H1 (cell line): ENCODE results near the gene CSGALNACT2. TPM values are rescaled to one million over a fixed set of nuclear protein-coding genes. Genes with fewer than 3 reads are reported as not detected.

Experiments
- CTCF ChIA-PET: fragments of 300-600 bp; sonication (Branson Sonifier 250); formaldehyde crosslinking; loops from one replicate; lab custom pipeline; 2021; ENCODE audit not compliant: partially characterized antibody; lab: Charles Lee
- POLR2A ChIA-PET: fragments of 300-600 bp; sonication (Branson Sonifier 250); formaldehyde crosslinking; loops from one replicate; lab custom pipeline; 2021; ENCODE audit warnings: inconsistent platforms; ENCODE audit not compliant: partially characterized antibody; lab: Charles Lee
- DNase-seq, 2 experiments: peaks; one replicate each; pipeline versions ENCODE4 v3.0.0 to v3.0.0-alpha.2; 2010 to 2022; ENCODE audit warnings: low spot score in 2 of 2, low read depth in 1 of 2, mixed read lengths in 1 of 2
- FAIRE-seq: peaks from 2 replicates; lab custom pipeline; 2011; peaks lifted over from hg19 to GRCh38; lab: Jason Lieb, UNC
- H2AFZ ChIP-seq: 2 replicates; pipeline ENCODE4 v1.8.1; 2012; ENCODE audit warnings: low read length, inconsistent platforms
- H2AK5ac ChIP-seq: 2 replicates; pipeline ENCODE4 v1.6.1; 2013; ENCODE audit warnings: low read depth, low read length
- H2BK120ac ChIP-seq: replicated peaks from 2 replicates; pipeline ENCODE3; 2013; ENCODE audit warnings: low read depth, low read length, inconsistent platforms
- H2BK12ac ChIP-seq: 2 replicates; pipeline ENCODE4 v1.6.1; 2013; ENCODE audit warnings: low read depth, low read length
- H2BK15ac ChIP-seq: 2 replicates; pipeline ENCODE4 v1.6.1; 2013; ENCODE audit warnings: low read length
- H2BK20ac ChIP-seq: 2 replicates; pipeline ENCODE4 v1.6.1; 2013; ENCODE audit warnings: low read length
- H2BK5ac ChIP-seq: 2 replicates; pipeline ENCODE4 v1.6.1; 2013; ENCODE audit warnings: low read depth, low read length
- H3K14ac ChIP-seq: 2 replicates; pipeline ENCODE4 v1.6.1; 2013; ENCODE audit warnings: inconsistent platforms; ENCODE audit not compliant: insufficient read length
- H3K18ac ChIP-seq: 2 replicates; pipeline ENCODE4 v1.6.1; 2013; ENCODE audit warnings: low read length; ENCODE audit errors: extremely low read depth
- H3K23ac ChIP-seq: 2 replicates; pipeline ENCODE4 v1.6.1; 2013; ENCODE audit warnings: inconsistent platforms; ENCODE audit not compliant: insufficient read length
- H3K23me2 ChIP-seq: 2 replicates; pipeline ENCODE4 v1.6.1; 2013; ENCODE audit warnings: low read depth, low read length
- H3K27ac ChIP-seq: 2 replicates; pipeline ENCODE4 v1.6.1; 2011; ENCODE audit warnings: low read depth, low read length, inconsistent platforms
- H3K27me3 ChIP-seq, 4 experiments: replicated peaks in 1 of 4; 1 replicate in 1 of 4; 2 replicates in 3 of 4; pipeline versions ENCODE4 v1.6.1 to v1.8.1; 2011 to 2013; ENCODE audit warnings: low read length in 3 of 4, mild to moderate bottlenecking in 3 of 4, inconsistent platforms in 2 of 4, mixed read lengths in 2 of 4, moderate library complexity in 1 of 4; ENCODE audit not compliant: control insufficient read depth in 3 of 4, insufficient read depth in 3 of 4; ENCODE audit errors: extremely low read depth in 1 of 4
- H3K36me3 ChIP-seq, 4 experiments: 2 replicates each; pipeline versions ENCODE4 v1.6.1 to v1.8.1; 2011 to 2013; ENCODE audit warnings: mild to moderate bottlenecking in 4 of 4, low read length in 3 of 4, moderate library complexity in 2 of 4, control low read depth in 1 of 4, inconsistent platforms in 1 of 4; ENCODE audit not compliant: insufficient read depth in 4 of 4, control insufficient read depth in 2 of 4
- H3K4ac ChIP-seq: replicated peaks from 2 replicates; pipeline ENCODE3; 2013; ENCODE audit warnings: low read length, low read depth, mixed read lengths, inconsistent platforms; ENCODE audit not compliant: insufficient read length
- H3K4me1 ChIP-seq, 4 experiments: replicated peaks in 1 of 4; 1 replicate in 1 of 4; 2 replicates in 3 of 4; pipeline versions ENCODE4 v1.6.1 to v1.8.1; 2011 to 2013; ENCODE audit warnings: low read length in 3 of 4, inconsistent platforms in 2 of 4, mixed read lengths in 1 of 4; ENCODE audit not compliant: insufficient read depth in 4 of 4, control insufficient read depth in 3 of 4
- H3K4me2 ChIP-seq, 2 experiments: 2 replicates each; pipeline versions ENCODE4 v1.6.1 to v1.8.1; 2011 to 2013; ENCODE audit warnings: low read depth in 2 of 2, low read length in 2 of 2, control low read depth in 1 of 2, inconsistent platforms in 1 of 2, mild to moderate bottlenecking in 1 of 2; ENCODE audit not compliant: insufficient read depth in 1 of 2
- H3K4me3 ChIP-seq, 4 experiments: fragments of 200-600, 300-600 bp in 1 of 4; sonication (generic), shearing (Covaris generic), sonication (Bioruptor Twin) in 1 of 4; 2 replicates each; pipeline versions ENCODE4 v1.5.1 to v1.8.1; 2011 to 2016; ENCODE audit warnings: low read length in 4 of 4, low read depth in 3 of 4, control low read depth in 2 of 4, inconsistent platforms in 2 of 4, mild to moderate bottlenecking in 2 of 4, mixed read lengths in 1 of 4, moderate library complexity in 1 of 4; ENCODE audit not compliant: insufficient read depth in 2 of 4; ENCODE audit errors: extremely low read depth in 1 of 4
- H3K56ac ChIP-seq: replicated peaks from 2 replicates; pipeline ENCODE3; 2013; ENCODE audit warnings: low read depth, mild to moderate bottlenecking, mixed read lengths, low read length, inconsistent platforms; ENCODE audit not compliant: insufficient read length
- H3K79me1 ChIP-seq: 2 replicates; pipeline ENCODE4 v1.6.1; 2013; ENCODE audit warnings: low read depth, low read length, control low read depth
- H3K79me2 ChIP-seq, 2 experiments: 2 replicates each; pipeline versions ENCODE4 v1.6.1 to v1.8.1; 2012 to 2013; ENCODE audit warnings: low read length in 2 of 2, mild to moderate bottlenecking in 2 of 2, inconsistent platforms in 1 of 2; ENCODE audit not compliant: insufficient read depth in 2 of 2, control insufficient read depth in 1 of 2
- H3K9ac ChIP-seq, 4 experiments: replicated peaks in 1 of 4; 1 replicate in 1 of 4; 2 replicates in 3 of 4; pipeline versions ENCODE4 v1.6.1 to v1.8.1; 2011 to 2013; ENCODE audit warnings: low read depth in 3 of 4, low read length in 3 of 4, control low read depth in 2 of 4, mild to moderate bottlenecking in 2 of 4, moderate library complexity in 2 of 4, inconsistent platforms in 1 of 4; ENCODE audit errors: extremely low read depth in 1 of 4
- H3K9me3 ChIP-seq, 2 experiments: 2 replicates each; pipeline versions ENCODE4 v1.6.1 to v1.8.1; 2012 to 2013; ENCODE audit warnings: mild to moderate bottlenecking in 2 of 2, moderate library complexity in 2 of 2, control low read depth in 1 of 2, inconsistent platforms in 1 of 2, low read depth in 1 of 2, low read length in 1 of 2, mixed read lengths in 1 of 2; ENCODE audit not compliant: insufficient read depth in 2 of 2
- H4K20me1 ChIP-seq, 2 experiments: replicated peaks in 1 of 2; 2 replicates each; pipeline versions ENCODE3 to v1.8.1; 2011 to 2013; ENCODE audit warnings: inconsistent platforms in 2 of 2, low read length in 2 of 2, mild to moderate bottlenecking in 1 of 2; ENCODE audit not compliant: insufficient read depth in 2 of 2, control insufficient read depth in 1 of 2
- H4K5ac ChIP-seq: 2 replicates; pipeline ENCODE4 v1.6.1; 2013; ENCODE audit warnings: low read length, low read depth, mixed read lengths, inconsistent platforms; ENCODE audit not compliant: insufficient read length
- H4K8ac ChIP-seq: 2 replicates; pipeline ENCODE4 v1.8.0; 2013; ENCODE audit warnings: mild to moderate bottlenecking, moderate library complexity, low read length, inconsistent platforms; ENCODE audit not compliant: insufficient read depth; ENCODE audit errors: extremely low read depth
- H4K91ac ChIP-seq: replicated peaks from 2 replicates; pipeline ENCODE3; 2013; ENCODE audit warnings: low read length, mixed read lengths, inconsistent platforms; ENCODE audit not compliant: insufficient read length
- ASH2L ChIP-seq: fragments of 200-600, 300-600 bp; sonication (generic); IDR thresholded peaks from one replicate; pipeline ENCODE4 v1.7.1; 2017; ENCODE audit warnings: low read length
- CEBPB ChIP-seq: IDR thresholded peaks from 2 replicates; pipeline ENCODE4 v1.6.1; 2012; ENCODE audit warnings: low read depth, low read length
- FOSL1 ChIP-seq: IDR thresholded peaks from 2 replicates; pipeline ENCODE4 v1.6.1; 2011; ENCODE audit warnings: mild to moderate bottlenecking, low read depth, low read length, moderate library complexity; ENCODE audit not compliant: insufficient read depth
- GABPA ChIP-seq: IDR thresholded peaks from 2 replicates; pipeline ENCODE4 v1.6.1; 2011; ENCODE audit warnings: mild to moderate bottlenecking, low read length, moderate library complexity, borderline replicate concordance; ENCODE audit not compliant: insufficient read depth
- JUN ChIP-seq: IDR thresholded peaks from 2 replicates; pipeline ENCODE4 v1.6.1; 2011; ENCODE audit warnings: low read depth, mild to moderate bottlenecking, improper control_type of control experiment, low read length
- MAFK ChIP-seq: IDR thresholded peaks from 2 replicates; pipeline ENCODE4 v1.6.1; 2012; ENCODE audit warnings: low read depth, mild to moderate bottlenecking, improper control_type of control experiment, low read length
- MAX ChIP-seq: IDR thresholded peaks from 2 replicates; pipeline ENCODE4 v1.6.1; 2012; ENCODE audit warnings: inconsistent platforms
- POLR2A ChIP-seq, 2 experiments: IDR thresholded peaks; 1 replicate in 1 of 2; 2 replicates in 1 of 2; pipeline ENCODE4 v1.6.1; 2011; ENCODE audit warnings: low read depth in 2 of 2, low read length in 2 of 2, mild to moderate bottlenecking in 2 of 2; ENCODE audit errors: control extremely low read depth in 1 of 2
- RAD21 ChIP-seq, 2 experiments: IDR thresholded peaks in 1 of 2; conservative IDR thresholded peaks in 1 of 2; 2 replicates each; pipeline ENCODE4 v1.6.1; 2011; ENCODE audit warnings: low read depth in 2 of 2, low read length in 2 of 2, improper control_type of control experiment in 1 of 2, inconsistent platforms in 1 of 2, mild to moderate bottlenecking in 1 of 2, moderate library complexity in 1 of 2
- RNF2 ChIP-seq: fragments of 200-900, 300-1000 bp; sonication (generic); IDR thresholded peaks from 2 replicates; pipeline ENCODE4 v1.7.1; 2016; ENCODE audit warnings: borderline replicate concordance, low read depth, mild to moderate bottlenecking, antibody characterized with exemption, low read length; ENCODE audit not compliant: poor library complexity, severe bottlenecking; ENCODE audit errors: missing control alignments
- SAP30 ChIP-seq: fragments of 300-600 bp; sonication (generic); IDR thresholded peaks from 2 replicates; pipeline ENCODE4 v1.7.1; 2012; ENCODE audit warnings: low read length, moderate library complexity, mild to moderate bottlenecking, inconsistent platforms; ENCODE audit not compliant: insufficient read depth, insufficient replicate concordance
- SIRT6 ChIP-seq: IDR thresholded peaks from one replicate; pipeline ENCODE4 v1.7.1; 2012; ENCODE audit warnings: low read length, inconsistent platforms
- SRF ChIP-seq: IDR thresholded peaks from 2 replicates; pipeline ENCODE4 v1.6.1; 2011; ENCODE audit warnings: mild to moderate bottlenecking, low read depth, low read length, moderate library complexity
- TBP ChIP-seq: IDR thresholded peaks from 2 replicates; pipeline ENCODE4 v1.6.1; 2011; ENCODE audit warnings: low read depth, low read length, improper control_type of control experiment
- WGBS, 2 experiments: shearing (Covaris generic) in 1 of 2; methylation state at CpG; one replicate each; pipeline versions ENCODE4 v1.1.6 to v1.1.7; 2013 to 2015; ENCODE audit warnings: low lambda C conversion rate in 2 of 2, mixed read lengths in 2 of 2, inconsistent platforms in 1 of 2, low coverage in 1 of 2, missing lambda C conversion rate in 1 of 2; ENCODE audit not compliant: insufficient replicate concordance in 2 of 2, insufficient coverage in 1 of 2, insufficient read length in 1 of 2; ENCODE audit errors: extremely low coverage in 1 of 2, missing lambda C conversion rate in 1 of 2; 5-methylcytosine and 5-hydroxymethylcytosine counted together
- polyA plus RNA-seq, 7 experiments: library from polyadenylated mRNA; depleted of rRNA in 3 of 7; stranded (reverse) in 5 of 7; unstranded in 2 of 7; fragments of >200 nt in 5 of 7; fragments of 200-250 nt in 2 of 7; gene quantifications; 1 replicate in 5 of 7; 2 replicates in 1 of 7; 4 replicates in 1 of 7; pipeline versions ENCODE4 v1.2.1 to v1.2.3, GENCODE V29; 2011 to 2013; ENCODE audit warnings: missing spikeins in 2 of 7, mixed read lengths in 2 of 7
- total RNA-seq: library from RNA; stranded (reverse); fragmentation: NEBNext Ultra II Directional; extraction: Animal tissue kit (Norgen Biotek cat#: 25700); gene quantifications from 2 replicates; pipeline ENCODE4 v1.2.1, GENCODE V29; 2021

Gene CSGALNACT2
- total and polyA plus RNA-seq, 2 of the 8 experiments (the other 6 are each of a cell fraction or from before 2014, with no cell fraction given): 2.6 to 5.3 TPM

- no peak overlapping the region for H2AFZ ChIP-seq
- no peak overlapping the region for H2BK120ac ChIP-seq
- no peak overlapping the region for H4K5ac ChIP-seq
- no peak overlapping the region for H2BK15ac ChIP-seq
- H3K27ac ChIP-seq: no peak overlapping the region
- H3K9me3 ChIP-seq: no peaks in the 10 kb centered on the region
- peaks cover 0 to 16% of the 10 kb centered on the region in 2 experiments for H4K20me1 ChIP-seq
- no peak overlapping the region for H2BK20ac ChIP-seq
- CTCF ChIA-PET: interaction anchor here (0.5 to 12.7 kb wide), 3 partner anchors 23 to 144 kb away, joined by 3 to 159 read pairs (median 4); no protein-coding TSS in a partner anchor
- H4K8ac ChIP-seq: no peak overlapping the region
- H3K4me3 ChIP-seq: no peak overlapping the region
- peaks cover 0 to 3% (median 0%) of the 10 kb centered on the region in 4 experiments; a peak in 1 of 8 replicates for H3K36me3 ChIP-seq
- POLR2A ChIA-PET: no interaction called here
- H2AK5ac ChIP-seq: no peak overlapping the region
- peaks cover 0 to 18% (median 10%) of the 10 kb centered on the region in 4 experiments; a peak in 6 of 7 replicates for H3K4me1 ChIP-seq
- H2BK5ac ChIP-seq: no peak overlapping the region
- FAIRE-seq: no peak
- H3K4me2 ChIP-seq: no peak overlapping the region
- H3K4ac ChIP-seq: no peak overlapping the region
- no peak overlapping the region for H3K9ac ChIP-seq
- H3K14ac ChIP-seq: no peak overlapping the region
- no peak overlapping the region for H3K56ac ChIP-seq
- no peak overlapping the region for H3K18ac ChIP-seq
- no peaks in the 10 kb centered on the region for H3K79me2 ChIP-seq
- peaks cover 23% of the 10 kb centered on the region for H3K23me2 ChIP-seq
- H2BK12ac ChIP-seq: 0 out of 2 replicates have a peak overlapping the region, but pooled peaks have one; percentile 6
- DNase-seq: peak in 1 of 2 experiments; percentile 35
- WGBS, 2 experiments: 87% methylated on average over 11 of the region's 11 CpGs; no CpG with 5 or more reads in 1 of the 2 experiments
- no peaks in the 10 kb centered on the region; the same call in 1 of the 2 replicates for H3K79me1 ChIP-seq
- H3K27me3 ChIP-seq: peaks cover 17 to 34% (median 31%) of the 10 kb centered on the region in 4 experiments
- no peak overlapping the region for H3K23ac ChIP-seq
- H4K91ac ChIP-seq: no peak overlapping the region
- TF ChIP-seq MAFK (no peak), ASH2L (no peak), JUN (no peak), CEBPB (no peak), SAP30 (no peak), FOSL1 (no peak), SRF (no peak), SIRT6 (no peak), RNF2 (no peak), GABPA (no peak), MAX (no peak), TBP (no peak), POLR2A (IDR thresholded peaks at IDR 0.05; ENCODE audit: control extremely low read depth in 1 of 2, low read depth in 2 of 2, low read length in 2 of 2) (no peak), RAD21 (IDR thresholded peaks at IDR 0.05 in 1 of 2, conservative IDR thresholded peaks at IDR 0.05 in 1 of 2; ENCODE audit: low read depth in 2 of 2, low read length in 2 of 2) (no peak)
These were observed 87.5 kb downstream of the CSGALNACT2 start for GRCh38 chr10:43225787-43226153.
